Activated CD8-positive, alpha-beta memory T cell treated with anti-CD3 and anti-CD28 coated beads for 48 hours (primary cell): ENCODE data around the gene TRPM2.

Experiments used
- DNase-seq, 3 experiments: peaks; one replicate each; pipeline ENCODE4 v3.0.0-alpha.2; 2020; ENCODE audit warnings: low read depth in 2 of 3, low spot score in 2 of 3

The TRPM2 gene

GRCh38 chr21:44374601-44375280, 21.3 kb downstream of the TRPM2 start:
- DNase-seq: no peak

- DNase-seq: no peak
These were observed 21.8 kb downstream of the TRPM2 start for GRCh38 chr21:44375281-44375651.

GRCh38 chr21:44375761-44376241, 22.4 kb downstream of the TRPM2 start:
- DNase-seq: no peak

GRCh38 chr21:44376606-44377005, 23.2 kb downstream of the TRPM2 start:
- DNase-seq: no peak

GRCh38 chr21:44377201-44377921, 23.9 kb downstream of the TRPM2 start:
- no peak for DNase-seq

- DNase-seq: no peak
These were observed 24.7 kb downstream of the TRPM2 start for GRCh38 chr21:44377922-44378645.

- no peak for DNase-seq
These were observed 25.5 kb downstream of the TRPM2 start for GRCh38 chr21:44378646-44379514.

GRCh38 chr21:44379515-44379848, 26.1 kb downstream of the TRPM2 start:
- DNase-seq: no peak

- DNase-seq: no peak
These were observed 26.8 kb downstream of the TRPM2 start for GRCh38 chr21:44379991-44380865.

GRCh38 chr21:44380876-44381275, 27.5 kb downstream of the TRPM2 start:
- DNase-seq: no peak

- no peak for DNase-seq
These were observed 28.5 kb downstream of the TRPM2 start for GRCh38 chr21:44381874-44382273.

- DNase-seq: no peak
These were observed 29.1 kb downstream of the TRPM2 start for GRCh38 chr21:44382536-44382935.

GRCh38 chr21:44383216-44383615, 29.8 kb downstream of the TRPM2 start:
- no peak for DNase-seq

GRCh38 chr21:44384968-44385367, 31.5 kb downstream of the TRPM2 start:
- DNase-seq: no peak

- DNase-seq: no peak
These were observed 35.9 kb downstream of the TRPM2 start for GRCh38 chr21:44389335-44389734.

- DNase-seq: no peak
These were observed 37.5 kb downstream of the TRPM2 start for GRCh38 chr21:44390886-44391285.

- no peak for DNase-seq
These were observed 38.1 kb downstream of the TRPM2 start for GRCh38 chr21:44391345-44392091.

GRCh38 chr21:44392185-44392584, 38.8 kb downstream of the TRPM2 start:
- no peak for DNase-seq

GRCh38 chr21:44392916-44393315, 39.5 kb downstream of the TRPM2 start:
- no peak for DNase-seq

- no peak for DNase-seq
These were observed 41.3 kb downstream of the TRPM2 start for GRCh38 chr21:44394733-44395132.
